ENCODE measurements around the gene FAM181B. TPM values are rescaled to one million over a fixed set of nuclear protein-coding genes. Genes with fewer than 3 reads are reported as not detected.
"Not testable (repeated sequence)": the region's sequence is repeated elsewhere in the genome, so short reads cannot be mapped to it uniquely, and the experiment has no call there.

Gene FAM181B
- total RNA-seq, 2 experiments from 2014 or later: not detected

DNA sequence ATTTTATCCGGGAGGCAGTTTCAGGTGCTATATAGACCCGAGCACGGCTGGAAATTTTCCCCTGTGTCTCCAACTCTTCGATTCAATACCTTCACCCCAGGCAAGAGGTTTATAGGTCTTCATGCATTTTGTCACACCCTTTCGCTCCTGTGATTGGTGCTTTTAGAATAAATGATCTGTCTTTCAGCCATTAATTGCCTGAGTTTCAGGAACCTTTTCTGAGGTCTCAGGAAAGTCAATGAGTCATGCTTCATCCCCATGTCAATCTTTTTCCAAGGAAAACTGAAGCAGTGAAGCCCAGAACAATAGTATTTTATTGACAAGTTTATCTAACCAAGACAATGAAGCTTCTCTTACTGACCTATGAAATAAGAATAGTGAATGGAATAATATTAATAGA, 29.9 kb downstream of the FAM181B start:
- CTCF ChIA-PET: interaction anchor here (1.1 to 1.2 kb wide), 2 partner anchors 10 to 15 kb away, joined by 3 read pairs; no protein-coding TSS in a partner anchor
- Mint-ChIP-seq H3K4me3 (no peak overlapping the region), H3K27me3 (ENCODE audit: low read depth) (peaks cover 13% of the 10 kb centered on the region), H3K36me3 (ENCODE audit: low read depth) (no peaks in the 10 kb centered on the region), H3K9me3 (ENCODE audit: insufficient read depth) (no peaks in the 10 kb centered on the region), H3K27ac (no peak overlapping the region), H3K4me1 (ENCODE audit: low read depth) (no peaks in the 10 kb centered on the region)
- POLR2A ChIA-PET: no interaction called here
- ATAC-seq (no peak), DNase-seq (no peak)

DNA sequence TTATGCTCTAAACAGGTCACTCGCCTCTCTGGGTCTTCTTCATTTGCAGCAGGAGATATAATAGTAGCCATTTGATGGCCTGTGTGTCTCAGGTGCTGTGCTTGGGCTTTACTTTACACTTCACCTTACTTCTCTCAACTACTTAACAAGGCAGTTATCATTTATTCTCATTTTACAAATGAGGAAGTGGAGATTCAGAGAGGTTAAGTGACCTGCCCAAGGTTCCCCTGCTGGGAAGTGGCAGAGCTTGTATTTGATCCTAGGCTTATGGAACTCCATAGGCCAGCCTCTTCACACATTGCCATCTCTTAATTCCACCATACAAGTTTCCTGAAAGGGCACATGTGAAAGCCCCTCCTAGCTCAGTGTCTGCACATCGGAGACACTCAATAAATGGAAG, 30.4 kb downstream of the FAM181B start:
- Mint-ChIP-seq H3K27ac (no peak overlapping the region), H3K9me3 (ENCODE audit: insufficient read depth) (no peaks in the 10 kb centered on the region), H3K4me3 (no peak overlapping the region), H3K4me1 (ENCODE audit: low read depth) (no peaks in the 10 kb centered on the region), H3K27me3 (ENCODE audit: low read depth) (peaks cover 13% of the 10 kb centered on the region), H3K36me3 (ENCODE audit: low read depth) (no peaks in the 10 kb centered on the region)
- CTCF ChIA-PET: interaction anchor here (1.1 to 1.2 kb wide), 2 partner anchors 9 to 14 kb away, joined by 3 read pairs; no protein-coding TSS in a partner anchor
- DNase-seq: no peak
- POLR2A ChIA-PET: no interaction called here
- ATAC-seq: no peak

GRCh38 chr11:82701847-82702520, 31.7 kb downstream of the FAM181B start:
- DNase-seq (peak; percentile 43), ATAC-seq (no peak)
- Mint-ChIP-seq H3K4me1 (ENCODE audit: low read depth) (no peaks in the 10 kb centered on the region), H3K36me3 (ENCODE audit: low read depth) (no peaks in the 10 kb centered on the region), H3K9me3 (ENCODE audit: insufficient read depth) (no peaks in the 10 kb centered on the region), H3K4me3 (no peak overlapping the region), H3K27me3 (ENCODE audit: low read depth) (peaks cover 10% of the 10 kb centered on the region), H3K27ac (no peak overlapping the region)
- ChIA-PET CTCF (interaction anchor here (0.6 to 1.9 kb wide), 10 partner anchors 9 to 1621 kb away, joined by 3 to 11 read pairs (median 5); partner anchors contain the start of gene FAM181B), POLR2A (no interaction called here)

DNA sequence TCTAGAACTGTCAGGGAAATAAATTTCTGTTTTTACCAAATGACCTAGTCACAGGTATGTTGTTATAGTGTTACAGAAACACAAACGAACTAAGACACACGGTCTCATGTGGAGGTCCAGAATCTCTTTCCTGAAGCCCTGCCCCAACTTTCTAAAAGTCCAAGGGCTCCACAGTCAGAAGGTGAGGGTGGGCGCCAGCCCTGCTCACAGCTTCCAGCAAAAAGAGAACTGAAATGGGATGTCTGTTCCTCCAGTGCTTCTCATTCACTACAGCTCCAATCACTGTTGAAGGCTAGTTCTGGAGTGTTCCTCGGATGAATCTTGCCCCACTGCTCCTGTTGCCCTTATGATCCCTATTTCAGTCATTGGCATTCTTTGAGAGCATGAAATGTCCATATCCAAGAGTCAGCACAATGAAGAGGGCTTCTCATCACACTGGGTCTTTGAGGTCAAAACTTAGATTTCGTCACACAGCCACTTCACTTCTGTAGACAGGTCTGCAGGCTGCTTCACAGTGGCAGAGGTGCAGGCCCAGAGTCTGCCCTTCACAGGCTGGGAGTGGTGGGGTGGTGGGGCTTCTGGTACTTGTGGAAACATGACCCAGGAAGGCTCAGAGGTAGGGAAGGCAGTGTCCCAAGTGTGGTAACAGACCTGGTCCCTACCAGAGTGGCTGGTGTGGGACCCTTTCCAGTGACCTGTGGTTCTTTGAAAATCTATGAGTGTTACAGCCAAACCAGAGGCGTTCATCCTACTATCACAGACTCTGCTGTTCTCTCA, 34.9 kb downstream of the FAM181B start:
- ChIA-PET POLR2A (no interaction called here), CTCF (interaction anchor here (1.1 to 1.8 kb wide), 2 partner anchors 12 to 17 kb away, joined by 3 read pairs; no protein-coding TSS in a partner anchor)
- ATAC-seq (no peak), DNase-seq (peak; percentile 17)
- H3K27me3 Mint-ChIP-seq (ENCODE audit: low read depth): peaks cover 16% of the 10 kb centered on the region
- no peaks in the 10 kb centered on the region for H3K36me3 Mint-ChIP-seq (ENCODE audit: low read depth)
- H3K27ac Mint-ChIP-seq: no peak overlapping the region
- H3K9me3 Mint-ChIP-seq (ENCODE audit: insufficient read depth): no peaks in the 10 kb centered on the region
- H3K4me3 Mint-ChIP-seq: no peak overlapping the region
- no peaks in the 10 kb centered on the region for H3K4me1 Mint-ChIP-seq (ENCODE audit: low read depth)

GRCh38 chr11:82692981-82693380, 40.7 kb downstream of the FAM181B start:
- POLR2A ChIA-PET: no interaction called here
- Mint-ChIP-seq H3K27ac (no peak overlapping the region), H3K36me3 (ENCODE audit: low read depth) (no peaks in the 10 kb centered on the region), H3K4me3 (no peak overlapping the region), H3K27me3 (ENCODE audit: low read depth) (peaks cover 15% of the 10 kb centered on the region), H3K4me1 (ENCODE audit: low read depth) (no peaks in the 10 kb centered on the region), H3K9me3 (ENCODE audit: insufficient read depth) (no peaks in the 10 kb centered on the region)
- no peak for ATAC-seq
- no peak for DNase-seq
- CTCF ChIA-PET: no interaction called here

- H3K9me3 Mint-ChIP-seq (ENCODE audit: insufficient read depth); H3K27ac Mint-ChIP-seq; DNase-seq; H3K36me3 Mint-ChIP-seq (ENCODE audit: low read depth); H3K4me3 Mint-ChIP-seq; ATAC-seq; H3K4me1 Mint-ChIP-seq (ENCODE audit: low read depth); POLR2A ChIA-PET: not testable (repeated sequence)
- CTCF ChIA-PET: interaction anchor here (1.1 kb wide), 2 partner anchors 12 to 14 kb away, joined by 3 read pairs; no protein-coding TSS in a partner anchor
- H3K27me3 Mint-ChIP-seq (ENCODE audit: low read depth): peaks cover 12% of the 10 kb centered on the region
These were observed 44.3 kb downstream of the FAM181B start for GRCh38 chr11:82689347-82689746.

DNA sequence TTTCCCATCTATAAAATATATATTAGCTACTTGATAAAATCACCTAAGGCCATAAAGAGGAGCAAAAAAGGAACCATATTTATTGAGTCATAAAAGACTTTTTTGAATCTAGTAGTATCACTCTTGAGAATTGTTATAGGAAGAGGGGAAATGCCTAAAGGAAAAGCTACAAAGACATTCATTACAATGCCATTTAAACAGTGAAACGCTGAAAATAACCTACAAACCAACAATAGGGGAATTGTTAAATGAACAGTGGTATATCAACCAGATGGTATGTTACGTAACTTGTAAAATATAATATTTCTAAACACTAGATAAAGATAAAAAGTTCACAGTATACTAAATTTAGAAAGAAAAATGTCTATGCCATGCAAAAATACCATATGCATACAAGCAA, 47.5 kb downstream of the FAM181B start:
- H3K27me3 Mint-ChIP-seq (ENCODE audit: low read depth): peaks cover 16% of the 10 kb centered on the region
- CTCF ChIA-PET: interaction anchor here (1.2 to 1.4 kb wide), 3 partner anchors 9 to 32 kb away, joined by 3 to 6 read pairs (median 4); no protein-coding TSS in a partner anchor

GRCh38 chr11:82683029-82683428, 50.6 kb downstream of the FAM181B start:
- H3K27me3 Mint-ChIP-seq (ENCODE audit: low read depth): peaks cover 11% of the 10 kb centered on the region
- ChIA-PET POLR2A (interaction anchor here (0.7 kb wide), 1 partner anchor 18 kb away, joined by 3 read pairs; no protein-coding TSS in a partner anchor), CTCF (interaction anchor here (0.7 to 1.6 kb wide), 6 partner anchors 13 to 610 kb away, joined by 3 to 6 read pairs (median 4); no protein-coding TSS in a partner anchor)
- H3K36me3 Mint-ChIP-seq (ENCODE audit: low read depth): no peaks in the 10 kb centered on the region
- H3K9me3 Mint-ChIP-seq (ENCODE audit: insufficient read depth): no peaks in the 10 kb centered on the region
- DNase-seq (no peak), ATAC-seq (no peak)
- H3K4me1 Mint-ChIP-seq (ENCODE audit: low read depth): peaks cover 2% of the 10 kb centered on the region
- no peak overlapping the region for H3K27ac Mint-ChIP-seq
- H3K4me3 Mint-ChIP-seq: no peak overlapping the region

More for the DNA sequence above, 47.5 kb downstream of the FAM181B start:
- Mint-ChIP-seq H3K36me3 (ENCODE audit: low read depth) (no peaks in the 10 kb centered on the region), H3K9me3 (ENCODE audit: insufficient read depth) (no peaks in the 10 kb centered on the region), H3K4me3 (no peak overlapping the region), H3K27ac (no peak overlapping the region), H3K4me1 (ENCODE audit: low read depth) (no peaks in the 10 kb centered on the region)
- ATAC-seq (no peak), DNase-seq (no peak)
- POLR2A ChIA-PET: no interaction called here

DNA sequence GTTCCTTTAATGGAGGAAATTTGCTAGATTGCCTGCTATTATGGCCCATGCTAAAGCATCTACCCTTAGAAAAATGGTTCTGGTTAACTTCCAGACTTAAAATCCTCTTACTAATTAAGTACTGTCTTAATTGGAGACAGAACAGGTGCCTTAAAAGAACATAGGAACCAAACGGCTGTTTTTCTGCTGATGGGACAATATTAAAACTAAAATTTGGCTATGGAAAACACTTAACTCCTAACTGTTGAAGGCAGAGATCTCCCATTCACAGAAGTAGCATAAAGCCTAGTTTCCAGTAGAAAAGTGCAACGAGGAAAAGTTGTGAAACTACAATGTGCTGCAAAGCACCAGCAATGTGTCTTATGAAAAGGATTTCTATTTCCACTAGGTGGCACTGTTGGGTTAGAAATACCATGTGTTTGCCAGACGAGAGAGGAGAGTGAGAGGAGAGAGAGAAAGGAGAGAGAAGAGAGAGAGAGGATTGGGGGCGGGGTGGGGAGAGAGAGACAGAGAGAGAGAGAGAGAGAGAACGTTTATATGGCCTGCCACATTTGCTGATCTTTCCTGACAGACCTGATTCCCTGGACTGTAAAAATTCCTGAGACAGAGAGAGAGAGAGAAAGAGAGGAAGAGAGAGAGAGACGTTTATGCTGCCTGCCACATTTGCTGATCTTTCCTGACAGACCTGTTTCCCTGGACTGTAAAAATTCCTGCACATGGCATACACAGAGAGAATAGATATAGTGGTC, 51.5 kb downstream of the FAM181B start:
- H3K27me3 Mint-ChIP-seq (ENCODE audit: low read depth): peaks cover 8% of the 10 kb centered on the region
- no peak overlapping the region for H3K4me3 Mint-ChIP-seq
- peaks cover 2% of the 10 kb centered on the region for H3K4me1 Mint-ChIP-seq (ENCODE audit: low read depth)
- ATAC-seq: peak; percentile 76
- ChIA-PET POLR2A (no interaction called here), CTCF (interaction anchor here (0.7 to 1.6 kb wide), 4 partner anchors 13 to 160 kb away, joined by 3 to 6 read pairs (median 4); no protein-coding TSS in a partner anchor)
- H3K27ac Mint-ChIP-seq: no peak overlapping the region
- no peaks in the 10 kb centered on the region for H3K36me3 Mint-ChIP-seq (ENCODE audit: low read depth)
- no peaks in the 10 kb centered on the region for H3K9me3 Mint-ChIP-seq (ENCODE audit: insufficient read depth)
- DNase-seq: peak; percentile 35

DNA sequence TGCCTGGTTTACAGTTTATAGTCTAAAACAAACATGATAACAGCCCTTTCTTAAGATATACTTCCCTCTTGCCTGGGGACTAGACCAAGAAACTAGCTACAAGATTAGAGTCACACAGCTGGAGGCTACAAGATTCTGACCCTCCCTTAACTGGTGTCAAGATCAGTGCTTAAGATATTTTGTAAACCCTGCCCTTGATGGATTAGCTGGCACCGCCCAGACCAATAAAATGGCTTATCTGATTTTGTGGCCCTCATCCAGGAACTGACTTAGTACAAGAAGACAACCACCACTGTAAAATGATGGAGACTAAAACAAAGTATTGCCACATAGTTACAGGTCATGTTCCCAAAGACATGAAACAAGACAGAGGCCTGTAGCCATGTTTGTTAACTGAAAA, 53.4 kb downstream of the FAM181B start:
- ATAC-seq (no peak), DNase-seq (no peak)
- ChIA-PET POLR2A (no interaction called here), CTCF (interaction anchor here (1.8 to 2.1 kb wide), 2 partner anchors 15 to 21 kb away, joined by 5 to 10 read pairs; no protein-coding TSS in a partner anchor)
- Mint-ChIP-seq H3K36me3 (ENCODE audit: low read depth) (no peaks in the 10 kb centered on the region), H3K9me3 (ENCODE audit: insufficient read depth) (no peaks in the 10 kb centered on the region), H3K27me3 (ENCODE audit: low read depth) (peaks cover 8% of the 10 kb centered on the region), H3K4me3 (no peak overlapping the region), H3K4me1 (ENCODE audit: low read depth) (peaks cover 2% of the 10 kb centered on the region), H3K27ac (no peak overlapping the region)
